ENCODE measurements around the gene RPL12. TPM values are rescaled to one million over a fixed set of nuclear protein-coding genes. Genes with fewer than 3 reads are reported as not detected.

RPL12 gene
- 1,000 to 10,000 TPM; 1,820 to 2,541 (median 2,091) TPM for polyA plus RNA-seq (ENCODE audit: insufficient read depth in 1 of 5, insufficient read length in 5 of 5, low replicate concordance in 1 of 5)
- long read RNA-seq, donor 1, transcript RPL12-202 (2 exons, 344 nt): minor isoform, 6 of 4,510 reads
- long read RNA-seq, donor 1, transcript RPL12-203 (4 exons, 2,275 nt): minor isoform, 484 of 4,510 reads
- long read RNA-seq, donor 1, transcript RPL12-201 (7 exons, 633 nt): major isoform, 1,778 of 4,510 reads
- long read RNA-seq, donor 1, transcript RPL12-204 (7 exons, 864 nt): minor isoform, 20 of 4,510 reads
- long read RNA-seq, donor 1, partial matches to known transcripts: 2,095 of 4,510 reads
- long read RNA-seq, donor 1, other reads (novel, unspliced or antisense): 127 of 4,510 reads
- long read RNA-seq, donor 2, transcript RPL12-203 (4 exons, 2,275 nt): minor isoform, 426 of 2,670 reads
- long read RNA-seq, donor 2, transcript RPL12-204 (7 exons, 864 nt): minor isoform, 17 of 2,670 reads
- long read RNA-seq, donor 2, transcript RPL12-201 (7 exons, 633 nt): major isoform, 1,052 of 2,670 reads
- long read RNA-seq, donor 2, partial matches to known transcripts: 1,118 of 2,670 reads
- long read RNA-seq, donor 2, other reads (novel, unspliced or antisense): 53 of 2,670 reads
- long read RNA-seq, donor 3, transcript RPL12-204 (7 exons, 864 nt): minor isoform, 14 of 3,035 reads
- long read RNA-seq, donor 3, transcript RPL12-203 (4 exons, 2,275 nt): minor isoform, 386 of 3,035 reads
- long read RNA-seq, donor 3, transcript RPL12-201 (7 exons, 633 nt): major isoform, 1,129 of 3,035 reads
- long read RNA-seq, donor 3, transcript RPL12-202 (2 exons, 344 nt): minor isoform, 5 of 3,035 reads
- long read RNA-seq, donor 3, partial matches to known transcripts: 1,405 of 3,035 reads
- long read RNA-seq, donor 3, other reads (novel, unspliced or antisense): 95 of 3,035 reads
- long read RNA-seq, donor 4, transcript RPL12-201 (7 exons, 633 nt): major isoform, 911 of 2,364 reads
- long read RNA-seq, donor 4, transcript RPL12-204 (7 exons, 864 nt): minor isoform, 8 of 2,364 reads
- long read RNA-seq, donor 4, transcript RPL12-203 (4 exons, 2,275 nt): minor isoform, 263 of 2,364 reads
- long read RNA-seq, donor 4, partial matches to known transcripts: 1,133 of 2,364 reads
- long read RNA-seq, donor 4, other reads (novel, unspliced or antisense): 45 of 2,364 reads
- long read RNA-seq, donor 5, transcript RPL12-204 (7 exons, 864 nt): minor isoform, 22 of 5,566 reads
- long read RNA-seq, donor 5, transcript RPL12-201 (7 exons, 633 nt): major isoform, 2,107 of 5,566 reads
- long read RNA-seq, donor 5, transcript RPL12-202 (2 exons, 344 nt): minor isoform, 8 of 5,566 reads
- long read RNA-seq, donor 5, transcript RPL12-203 (4 exons, 2,275 nt): minor isoform, 672 of 5,566 reads
- long read RNA-seq, donor 5, partial matches to known transcripts: 2,586 of 5,566 reads
- long read RNA-seq, donor 5, other reads (novel, unspliced or antisense): 170 of 5,566 reads
- long read RNA-seq, donor 6, transcript RPL12-201 (7 exons, 633 nt): major isoform, 1,384 of 3,747 reads
- long read RNA-seq, donor 6, transcript RPL12-204 (7 exons, 864 nt): minor isoform, 33 of 3,747 reads
- long read RNA-seq, donor 6, transcript RPL12-203 (4 exons, 2,275 nt): minor isoform, 396 of 3,747 reads
- long read RNA-seq, donor 6, transcript RPL12-202 (2 exons, 344 nt): minor isoform, 10 of 3,747 reads
- long read RNA-seq, donor 6, partial matches to known transcripts: 1,818 of 3,747 reads
- long read RNA-seq, donor 6, other reads (novel, unspliced or antisense): 105 of 3,747 reads
- long read RNA-seq, donor 7, transcript RPL12-204 (7 exons, 864 nt): minor isoform, 12 of 4,557 reads
- long read RNA-seq, donor 7, transcript RPL12-203 (4 exons, 2,275 nt): minor isoform, 630 of 4,557 reads
- long read RNA-seq, donor 7, transcript RPL12-202 (2 exons, 344 nt): minor isoform, 7 of 4,557 reads
- long read RNA-seq, donor 7, transcript RPL12-201 (7 exons, 633 nt): major isoform, 1,134 of 4,557 reads
- long read RNA-seq, donor 7, partial matches to known transcripts: 2,655 of 4,557 reads
- long read RNA-seq, donor 7, other reads (novel, unspliced or antisense): 119 of 4,557 reads
- long read RNA-seq, donor 8, transcript RPL12-201 (7 exons, 633 nt): major isoform, 673 of 1,705 reads
- long read RNA-seq, donor 8, transcript RPL12-203 (4 exons, 2,275 nt): minor isoform, 187 of 1,705 reads
- long read RNA-seq, donor 8, partial matches to known transcripts: 809 of 1,705 reads
- long read RNA-seq, donor 8, other reads (novel, unspliced or antisense): 32 of 1,705 reads

DNA sequence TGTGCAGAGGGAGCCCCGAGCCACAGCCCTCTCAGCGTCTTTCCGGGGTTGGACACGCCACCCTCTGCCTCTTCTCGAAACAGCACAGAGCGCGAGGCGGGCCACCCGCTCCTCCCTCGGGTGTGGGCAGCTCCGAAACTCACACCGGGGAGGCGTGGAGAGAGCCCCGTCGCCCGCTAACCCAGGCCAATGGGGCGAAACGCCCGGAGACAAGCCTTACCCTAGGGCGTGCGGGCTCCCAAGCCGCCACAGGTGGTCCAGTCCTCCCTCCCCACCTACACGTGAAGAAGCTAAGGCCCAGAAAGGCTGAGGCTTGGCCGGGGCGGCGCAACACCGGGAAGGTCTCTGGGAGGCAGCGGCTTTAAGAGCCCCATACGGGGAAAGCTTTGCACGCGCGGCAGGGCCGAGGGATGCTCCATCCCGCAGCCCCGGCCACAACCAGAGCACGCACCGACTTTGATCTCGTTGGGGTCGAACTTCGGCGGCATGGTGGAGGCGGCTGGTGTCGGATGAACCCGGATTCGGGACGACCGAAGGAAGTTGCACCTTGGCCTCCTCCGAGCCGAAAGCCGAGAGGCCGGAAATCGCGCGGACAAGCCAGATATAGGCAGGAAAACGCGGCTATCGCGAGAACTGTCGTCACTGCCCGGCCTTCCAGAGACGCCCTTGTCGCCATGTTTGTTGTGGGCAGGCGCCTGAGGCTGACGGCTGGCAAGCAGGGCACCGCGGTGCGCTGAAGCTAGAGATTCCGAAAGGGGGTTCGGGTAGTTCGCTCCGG, at the start of gene RPL12, which contains the start of gene LRSAM1:
Gene RPL12, minus strand, starts transcription at position 577 of the 778 bp plus-strand sequence. Its CDS starts 89 bp downstream, at position 488.
Gene LRSAM1, plus strand, starts transcription at position 681 of the 778 bp plus-strand sequence. CDS start 3,018 bp downstream, outside the sequence.
- peak; percentile 94 to 97 for DNase-seq

DNA sequence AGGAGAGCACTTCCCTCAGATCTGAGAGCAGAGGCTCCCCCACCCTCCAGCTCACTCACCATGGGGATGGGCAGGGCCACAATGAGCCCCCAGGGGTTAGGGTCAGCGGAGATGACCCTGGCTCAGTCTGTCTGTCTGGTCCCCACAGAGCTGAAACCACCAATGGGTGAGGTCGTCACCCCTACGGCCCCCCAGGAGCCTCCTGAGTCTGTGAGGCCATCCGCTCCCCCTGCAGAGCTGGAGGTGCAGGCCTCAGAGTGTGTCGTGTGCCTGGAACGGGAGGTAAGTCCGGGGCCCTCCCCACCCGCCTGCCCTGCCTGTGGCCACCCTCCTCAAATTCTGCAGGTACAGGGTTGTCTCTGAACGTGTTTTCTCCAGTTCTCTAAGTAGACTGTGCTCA, 49.7 kb upstream of the RPL12 start:
- no peak for DNase-seq

DNA sequence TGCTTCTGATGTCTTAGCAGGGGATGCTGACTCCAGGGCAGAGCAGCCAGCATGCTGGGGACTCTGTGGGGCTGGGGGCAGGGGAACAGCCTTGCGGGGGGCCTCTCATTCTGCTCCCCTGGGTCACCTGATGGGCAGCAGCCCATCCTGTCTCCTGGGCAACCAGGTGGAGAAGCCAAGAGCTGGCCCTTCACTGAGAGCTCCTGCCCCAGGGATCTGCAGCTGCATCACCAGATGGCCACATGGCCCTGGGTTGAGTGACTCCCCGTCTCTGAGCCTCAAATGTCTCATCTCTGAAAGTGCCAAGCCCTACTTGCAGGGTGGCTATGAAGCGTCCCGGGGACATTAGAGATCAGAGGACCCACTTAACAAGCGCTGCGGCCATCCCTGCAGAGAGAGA, 49.2 kb upstream of the RPL12 start:
- no peak for DNase-seq

DNA sequence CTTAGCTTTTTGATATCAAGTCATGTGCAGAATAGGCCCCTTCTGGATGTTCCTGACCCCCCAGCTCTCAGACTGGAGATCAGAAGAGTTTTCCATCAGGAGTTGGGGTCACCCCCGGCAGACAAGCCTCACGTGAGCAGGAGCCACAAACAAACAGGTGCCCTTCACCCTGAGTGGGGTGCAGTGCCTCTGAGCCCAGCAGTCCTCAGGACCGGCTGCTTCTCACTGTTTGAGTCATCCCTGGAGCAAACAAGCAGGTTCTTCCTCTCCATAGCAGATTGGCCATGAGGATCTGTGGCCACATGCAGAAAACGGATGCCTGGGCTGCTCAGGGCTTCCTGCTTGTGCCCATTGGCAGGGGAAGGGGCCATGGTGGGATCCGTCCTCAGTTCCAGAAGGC, 47.1 kb upstream of the RPL12 start:
- DNase-seq: no peak

DNA sequence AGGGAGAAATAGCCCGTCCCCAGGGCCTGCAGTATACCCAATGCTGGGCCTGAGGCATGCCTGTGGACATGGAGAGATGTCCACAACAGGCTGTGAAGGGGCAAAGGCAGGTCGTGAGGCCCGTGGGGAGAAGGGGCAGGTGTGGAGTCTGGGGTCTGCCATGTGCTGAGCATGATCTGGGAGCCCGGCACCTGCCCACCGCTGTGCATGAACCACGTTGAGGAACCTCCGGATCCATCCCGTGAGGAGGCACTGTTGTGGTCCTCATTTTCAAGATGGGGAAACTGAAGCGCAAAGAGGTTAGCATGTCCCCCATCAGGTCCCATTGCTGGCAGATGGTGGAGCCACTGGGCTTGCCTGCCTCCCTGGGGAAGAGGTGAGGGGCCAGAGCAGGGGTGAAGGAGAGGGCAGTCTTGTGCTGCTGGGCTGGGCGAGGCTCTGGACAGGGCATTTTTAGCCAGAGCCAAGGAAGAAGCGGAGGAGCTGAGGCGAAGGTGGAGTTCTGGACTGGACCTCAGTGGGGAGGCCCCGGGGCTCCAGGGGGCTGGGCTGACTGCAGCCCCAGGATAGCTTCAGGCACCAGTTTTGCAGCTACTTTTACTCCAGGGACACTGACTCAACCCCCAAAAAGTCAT, 46.6 kb upstream of the RPL12 start:
- no peak for DNase-seq

DNA sequence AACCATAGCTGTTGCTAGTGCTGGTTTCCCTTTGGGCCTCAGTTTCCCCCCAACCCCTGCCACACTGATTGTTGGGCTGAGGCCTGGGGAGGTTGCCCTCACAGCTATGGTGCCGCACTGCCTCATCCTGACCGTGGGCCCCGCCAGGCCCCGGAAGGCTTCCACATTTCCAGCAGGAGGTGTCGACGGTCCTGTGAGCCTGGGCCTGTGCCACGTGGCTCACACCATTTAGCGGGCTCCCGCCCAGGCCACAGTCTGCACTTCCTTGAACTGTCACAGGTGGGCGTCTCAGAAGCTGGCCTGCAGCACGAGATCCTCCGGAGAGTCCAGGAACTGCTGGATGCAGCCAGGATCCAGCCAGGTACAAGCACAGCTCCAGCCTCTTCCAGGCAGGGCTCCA, 45.8 kb upstream of the RPL12 start:
- DNase-seq: no peak

DNA sequence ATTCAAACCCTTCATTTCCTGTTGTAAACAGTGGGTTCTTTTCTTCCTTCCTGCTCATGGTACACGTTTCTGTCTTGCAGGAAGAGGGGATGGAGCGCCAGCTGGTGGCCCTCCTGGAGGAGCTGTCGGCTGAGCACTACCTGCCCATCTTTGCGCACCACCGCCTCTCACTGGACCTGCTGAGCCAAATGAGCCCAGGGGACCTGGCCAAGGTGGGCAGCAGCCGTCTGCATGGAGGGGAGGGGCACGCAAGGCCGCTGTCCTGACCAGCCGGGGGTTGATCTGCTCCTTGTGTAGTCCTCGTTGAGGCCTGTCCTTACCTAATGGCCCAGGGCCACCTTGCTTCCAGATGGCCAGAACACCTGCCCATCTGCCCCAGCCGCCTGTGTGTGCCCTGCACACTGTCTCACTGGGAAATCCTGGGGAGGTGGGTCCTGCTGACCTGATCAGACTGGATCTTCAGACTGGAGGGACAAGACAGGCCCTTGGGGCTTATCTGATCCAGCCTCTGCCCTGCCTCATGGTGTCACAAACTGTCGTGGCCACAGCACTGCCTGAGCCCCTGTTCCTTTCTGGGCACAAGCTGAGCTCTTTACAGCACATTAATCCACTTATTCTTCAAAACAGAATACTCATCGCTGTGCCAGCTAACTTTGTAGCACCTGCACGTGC, 44.8 kb upstream of the RPL12 start:
- no peak for DNase-seq

DNA sequence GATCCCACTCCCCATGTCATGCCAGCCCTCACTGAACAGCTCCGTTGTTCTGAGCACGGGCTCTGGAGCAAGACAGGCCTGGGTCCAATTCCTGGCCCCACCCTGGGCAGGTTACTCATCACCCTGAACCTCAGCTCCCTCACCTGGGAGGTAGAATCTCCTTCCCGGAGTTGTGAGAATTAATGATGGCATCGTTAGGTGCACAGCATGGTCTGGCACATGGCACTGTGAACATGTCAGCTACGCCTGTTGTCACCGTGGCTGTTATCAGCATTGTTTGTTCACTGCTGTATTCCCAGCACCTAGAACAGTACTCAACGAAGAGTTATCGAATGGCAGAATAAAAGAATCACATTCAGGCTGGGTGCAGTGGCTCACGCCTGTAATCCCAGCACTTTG, 43.1 kb upstream of the RPL12 start:
- no peak for DNase-seq

DNA sequence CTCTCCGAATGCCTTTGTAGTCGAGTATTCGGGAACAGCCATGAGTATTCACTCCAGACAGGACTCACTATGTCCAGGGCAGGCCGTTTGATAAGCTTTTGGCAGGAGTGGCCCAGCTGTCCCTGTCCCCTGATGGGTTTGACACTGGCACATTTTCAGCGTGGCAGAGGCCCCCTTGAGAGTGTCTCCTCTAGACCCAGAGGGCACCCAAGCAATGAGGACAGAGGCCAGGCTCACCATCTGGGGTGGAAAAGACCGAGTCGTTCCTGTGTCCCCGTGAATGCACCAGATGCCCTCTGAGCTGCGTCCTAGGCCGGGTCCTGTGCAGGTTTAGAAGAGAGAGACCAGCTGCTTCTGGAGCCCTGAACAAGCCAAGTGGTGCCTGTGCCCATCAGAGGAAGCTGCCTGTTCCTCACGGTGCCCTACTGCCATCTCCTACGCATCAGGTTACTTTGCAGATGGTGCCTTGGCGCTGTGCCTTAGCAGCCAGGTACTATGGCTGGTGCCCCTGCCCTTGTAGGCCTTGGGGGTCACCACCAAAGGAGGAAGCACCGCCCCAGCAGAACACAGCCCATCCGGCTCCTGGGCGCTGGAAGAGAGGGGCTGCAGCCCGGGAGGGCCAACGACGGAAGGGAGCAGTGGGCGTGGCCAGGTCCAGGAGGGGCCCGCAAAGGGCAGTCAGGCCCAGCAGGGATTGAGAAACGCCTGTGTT, 42.5 kb upstream of the RPL12 start:
- DNase-seq: no peak

DNA sequence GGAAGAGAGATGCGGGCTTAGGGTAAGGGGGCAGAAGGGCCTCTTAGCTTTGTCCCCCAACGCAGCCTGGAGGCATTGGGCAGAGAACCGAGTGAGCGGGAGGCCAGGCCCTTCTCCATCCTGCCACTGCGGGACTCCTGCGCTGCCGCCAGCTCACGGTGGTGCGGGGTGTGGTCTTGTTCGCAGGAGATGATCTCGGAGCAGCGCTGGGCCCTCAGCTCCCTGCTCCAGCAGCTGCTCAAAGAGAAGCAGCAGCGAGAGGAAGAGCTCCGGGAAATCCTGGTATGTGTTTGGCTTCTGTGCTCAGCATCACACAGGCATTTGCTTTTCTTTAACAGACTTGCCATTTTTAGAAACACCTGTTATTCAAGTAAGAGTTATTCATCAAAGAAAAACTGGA, 41.4 kb upstream of the RPL12 start:
- no peak for DNase-seq

DNA sequence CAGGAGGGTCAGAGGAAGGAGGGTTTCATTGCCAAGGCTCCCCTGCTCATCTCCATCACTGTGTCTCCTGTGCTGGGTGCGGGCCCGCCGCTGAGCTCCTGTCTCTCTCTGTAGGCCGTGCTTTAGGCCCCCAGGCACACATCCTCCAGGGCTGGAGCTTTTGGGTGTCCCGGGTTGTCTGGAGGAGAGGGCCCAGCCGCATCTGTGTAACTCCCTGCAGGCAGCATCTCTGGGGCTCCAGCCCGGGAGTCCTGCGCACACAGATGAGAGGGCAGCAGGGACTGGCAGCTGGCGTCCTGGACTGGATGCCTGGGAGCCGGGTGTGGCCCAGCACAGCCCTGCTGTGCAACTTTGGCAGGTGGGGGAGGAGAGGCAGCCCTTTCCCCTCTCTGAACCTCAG, 40.3 kb upstream of the RPL12 start:
- DNase-seq: no peak

DNA sequence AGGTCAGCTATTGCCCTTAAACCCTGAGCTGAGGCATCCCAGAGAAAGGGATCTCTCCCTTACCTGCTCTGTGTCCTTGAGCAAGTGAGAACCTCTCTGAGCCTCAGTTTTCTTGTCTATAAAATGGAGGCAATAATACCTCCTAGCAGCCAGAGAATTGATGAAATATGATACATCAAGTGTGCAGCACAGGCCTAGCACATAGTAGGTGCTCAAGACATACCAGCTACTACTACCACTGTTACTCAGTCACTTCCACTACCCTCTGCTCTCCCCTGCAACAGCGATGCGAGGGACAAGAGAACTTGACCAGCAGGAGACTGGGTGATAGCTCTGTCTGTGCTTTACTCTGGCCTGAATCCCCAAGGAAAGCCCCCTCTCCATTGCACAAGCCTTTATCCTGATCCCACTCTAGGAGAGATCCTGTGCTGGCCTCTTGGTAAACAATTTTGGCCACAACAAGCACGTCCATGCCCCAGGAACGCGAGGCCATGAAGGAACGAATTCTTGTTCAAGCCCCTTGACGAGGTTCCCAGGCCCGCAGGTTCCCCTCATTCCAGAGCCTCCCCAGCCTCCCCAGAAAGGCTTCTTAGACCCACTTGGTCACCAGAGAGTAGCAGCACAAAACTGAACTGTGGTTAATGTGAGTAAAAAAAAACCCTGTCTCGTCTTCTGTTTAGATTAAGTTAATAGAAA, 39.5 kb upstream of the RPL12 start:
- DNase-seq: no peak

DNA sequence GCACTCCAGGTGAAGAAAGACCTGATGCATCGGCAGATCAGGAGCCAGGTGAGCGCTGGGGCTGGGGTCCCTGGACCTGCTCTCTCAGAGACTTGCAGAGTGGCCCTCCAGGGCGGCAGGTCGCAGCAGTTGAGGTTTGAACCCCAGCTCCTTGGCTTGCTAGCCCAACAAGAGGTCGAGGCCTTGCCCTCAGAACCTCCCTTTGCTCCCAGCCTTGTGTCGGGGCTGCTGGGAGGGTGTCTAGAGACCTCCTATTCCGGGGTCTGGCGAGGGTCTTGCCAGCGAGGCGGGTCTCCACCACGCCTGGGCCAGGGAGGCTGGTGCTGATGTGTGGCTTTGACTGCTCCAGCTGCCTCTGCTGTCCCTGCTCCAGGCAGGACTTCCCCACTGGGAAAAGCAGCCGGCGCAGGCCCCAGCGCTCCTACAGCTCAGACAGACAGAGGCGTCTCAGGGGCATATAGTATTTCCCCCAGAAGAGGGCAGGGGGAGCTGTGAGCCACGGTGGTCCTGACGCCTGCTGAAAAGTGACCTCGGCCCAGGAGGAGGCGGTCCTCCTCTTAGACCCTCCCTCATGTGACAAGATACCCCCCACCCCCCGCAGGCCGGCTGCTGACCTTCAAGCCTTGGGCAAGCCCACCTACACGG, 38.4 kb upstream of the RPL12 start:
- DNase-seq: no peak

DNA sequence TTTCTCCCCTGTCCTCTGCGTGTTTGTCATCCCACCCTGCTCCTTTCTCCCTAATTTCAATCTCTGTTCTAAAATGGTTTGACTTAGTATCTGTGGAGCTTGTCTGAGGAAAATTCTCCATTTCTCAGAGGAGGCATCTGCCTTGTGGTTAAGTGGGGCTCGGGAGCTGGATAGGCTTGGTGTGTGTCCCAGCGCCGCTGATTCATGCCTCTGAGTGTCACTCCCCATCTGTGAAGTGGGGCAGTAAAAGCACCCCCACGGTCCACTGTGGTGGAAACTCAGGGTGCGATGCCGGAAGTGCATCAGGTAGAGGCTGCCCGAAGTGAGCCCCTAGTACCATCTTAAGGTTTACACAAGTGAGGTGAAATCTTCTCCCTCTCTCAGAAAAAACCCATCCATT, 37.7 kb upstream of the RPL12 start:
- no peak for DNase-seq

DNA sequence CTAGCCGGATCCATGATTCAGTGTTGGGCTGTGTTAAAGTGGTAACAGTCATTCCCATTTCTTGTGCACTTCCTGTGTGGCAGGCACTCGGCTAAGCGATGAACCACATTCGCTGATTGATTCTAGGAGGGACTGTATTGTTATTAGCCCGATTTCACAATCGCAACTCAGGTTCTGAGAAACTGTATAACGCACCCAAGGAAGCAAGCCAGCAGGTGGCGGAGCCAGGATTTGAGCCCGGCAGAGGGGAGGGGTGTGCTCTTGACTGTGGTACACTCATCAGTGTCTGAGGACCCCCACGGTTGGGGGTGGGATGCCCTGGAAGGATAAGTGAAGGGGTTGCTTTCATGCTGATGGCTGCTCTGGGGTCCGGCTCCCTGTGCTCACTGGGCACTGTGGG, 34.8 kb upstream of the RPL12 start:
- DNase-seq: no peak

DNA sequence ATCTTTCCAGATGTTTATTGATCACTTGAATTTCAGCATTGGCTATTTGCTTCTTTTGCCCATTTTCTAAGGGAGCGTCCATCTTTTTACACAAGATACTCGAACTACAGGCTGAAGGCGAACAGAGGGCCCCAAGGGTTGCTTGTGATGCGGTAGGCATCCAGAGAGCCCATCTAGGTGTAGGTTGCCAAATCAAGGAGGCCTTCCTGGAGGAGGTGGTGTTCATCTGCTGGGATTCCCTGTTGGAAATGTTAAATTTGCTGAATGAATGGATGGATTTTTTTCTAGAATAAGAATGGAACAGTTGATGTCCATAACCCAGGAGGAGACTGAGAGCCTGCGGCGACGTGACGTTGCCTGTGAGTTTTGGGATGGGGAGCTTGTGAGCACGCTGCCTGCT, 31.5 kb upstream of the RPL12 start:
- DNase-seq: no peak
